ENCODE results near the gene RSRC1. TPM values are rescaled to one million over a fixed set of nuclear protein-coding genes. Genes with fewer than 3 reads are reported as not detected.

The RSRC1 gene
- total and polyA plus RNA-seq, 11 donors, result 9.5 to 24.9 (median 21.3) TPM

DNA sequence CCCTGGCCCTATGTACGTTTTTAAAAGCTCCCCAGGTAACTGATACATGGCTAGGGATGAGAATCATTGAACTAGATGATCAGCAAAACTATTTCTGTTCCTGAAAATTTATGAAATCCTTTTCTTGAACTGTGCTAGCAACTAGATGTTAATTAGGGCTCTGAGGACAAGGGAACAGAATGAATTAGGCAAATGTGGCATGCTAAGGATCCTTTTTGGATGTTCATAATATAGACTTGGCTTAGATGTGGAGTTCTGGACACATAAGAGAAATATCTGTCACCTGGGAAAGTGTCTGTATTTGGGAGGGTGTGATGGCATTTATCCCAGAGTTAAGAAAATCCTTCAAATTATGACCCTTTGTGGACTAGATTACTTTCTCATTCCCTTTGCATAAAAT lies 71.2 kb downstream of the RSRC1 start:
- intact Hi-C loops (cut with DNase I), result no loop called here
- Histone ChIP-seq H3K27me3 (no peaks in the 10 kb centered on the region), H3K4me3 (no peak overlapping the region)

DNA sequence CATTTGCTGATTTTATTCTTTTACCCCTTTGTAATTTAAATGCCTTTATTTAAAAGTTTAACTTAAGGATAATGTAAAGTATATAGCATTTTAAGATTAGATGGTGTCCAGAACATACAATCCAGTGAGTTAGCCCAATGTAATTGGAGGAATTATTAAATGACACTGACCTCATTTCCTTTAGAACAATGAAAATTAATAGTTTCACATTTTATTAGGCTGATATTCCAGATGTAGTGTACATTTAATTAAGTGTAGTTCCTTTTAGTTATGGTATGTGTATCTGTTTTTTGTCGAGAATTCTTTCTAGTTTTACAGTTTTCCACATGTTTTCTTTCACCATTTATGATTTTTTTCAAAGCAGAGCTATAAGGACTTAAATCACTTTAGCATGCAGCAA lies 75.8 kb downstream of the RSRC1 start:
- no peaks in the 10 kb centered on the region for H3K36me3 ChIP-seq
- H3K9me3 ChIP-seq, result peaks cover 0 to 8% (median 0%) of the 10 kb centered on the region in 12 donors
- no peak overlapping the region for H3K4me3 ChIP-seq
- H3K27me3 ChIP-seq, result no peaks in the 10 kb centered on the region
- no peak for TF ChIP-seq POLR2A (IDR thresholded peaks at IDR 0.05)
- TF ChIP-seq, protein P1, sequence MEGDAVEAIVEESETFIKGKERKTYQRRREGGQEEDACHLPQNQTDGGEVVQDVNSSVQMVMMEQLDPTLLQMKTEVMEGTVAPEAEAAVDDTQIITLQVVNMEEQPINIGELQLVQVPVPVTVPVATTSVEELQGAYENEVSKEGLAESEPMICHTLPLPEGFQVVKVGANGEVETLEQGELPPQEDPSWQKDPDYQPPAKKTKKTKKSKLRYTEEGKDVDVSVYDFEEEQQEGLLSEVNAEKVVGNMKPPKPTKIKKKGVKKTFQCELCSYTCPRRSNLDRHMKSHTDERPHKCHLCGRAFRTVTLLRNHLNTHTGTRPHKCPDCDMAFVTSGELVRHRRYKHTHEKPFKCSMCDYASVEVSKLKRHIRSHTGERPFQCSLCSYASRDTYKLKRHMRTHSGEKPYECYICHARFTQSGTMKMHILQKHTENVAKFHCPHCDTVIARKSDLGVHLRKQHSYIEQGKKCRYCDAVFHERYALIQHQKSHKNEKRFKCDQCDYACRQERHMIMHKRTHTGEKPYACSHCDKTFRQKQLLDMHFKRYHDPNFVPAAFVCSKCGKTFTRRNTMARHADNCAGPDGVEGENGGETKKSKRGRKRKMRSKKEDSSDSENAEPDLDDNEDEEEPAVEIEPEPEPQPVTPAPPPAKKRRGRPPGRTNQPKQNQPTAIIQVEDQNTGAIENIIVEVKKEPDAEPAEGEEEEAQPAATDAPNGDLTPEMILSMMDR (IDR thresholded peaks at IDR 0.05), result no peak
- no peaks in the 10 kb centered on the region for H3K4me1 ChIP-seq
- WGBS, 4 donors, result 64 to 77% (median 73%) methylated on average over 1 of the region's 1 CpG
- ATAC-seq (no peak), DNase-seq (no peak)
- H3K27ac ChIP-seq, result no peak overlapping the region
- intact Hi-C loops (cut with DNase I), result no loop called here

More for the DNA sequence above, 71.2 kb downstream of the RSRC1 start:
- Histone ChIP-seq H3K36me3 (no peaks in the 10 kb centered on the region), H3K27ac (no peak overlapping the region), H3K9me3 (peaks cover 0 to 6% (median 0%) of the 10 kb centered on the region in 12 donors), H3K4me1 (no peaks in the 10 kb centered on the region)
- DNase-seq, result no peak
- no peak for TF ChIP-seq POLR2A (IDR thresholded peaks at IDR 0.05)
- TF ChIP-seq, protein P1 (IDR thresholded peaks at IDR 0.05), result no peak
- 86 to 100% (median 93%) methylated on average over 1 of the region's 1 CpG for WGBS, 4 donors
- no peak for ATAC-seq

DNA sequence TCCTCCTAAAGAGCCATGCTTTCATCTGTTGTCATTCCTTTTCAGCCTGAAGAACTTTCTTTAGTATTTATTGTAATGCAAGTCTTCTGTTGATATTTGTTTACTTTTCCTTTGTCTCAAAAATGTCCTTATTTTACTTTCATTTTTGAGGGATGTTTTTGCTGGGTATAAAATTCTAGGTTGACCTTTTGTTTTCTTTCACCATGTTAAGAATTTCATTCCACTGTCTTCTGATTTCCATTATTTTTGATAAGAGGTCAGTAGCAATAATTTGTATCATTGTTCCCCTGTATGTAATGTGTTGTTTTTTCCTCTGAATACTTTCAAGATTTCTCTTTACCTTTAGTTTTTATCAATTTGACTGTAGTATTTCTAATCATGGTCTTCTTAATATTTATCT lies 91.1 kb downstream of the RSRC1 start:
- TF ChIP-seq, protein P1 (IDR thresholded peaks at IDR 0.05), result no peak
- TF ChIP-seq POLR2A (IDR thresholded peaks at IDR 0.05), result no peak
- Histone ChIP-seq H3K4me1 (no peaks in the 10 kb centered on the region), H3K36me3 (peaks cover 0 to 9% (median 0%) of the 10 kb centered on the region in 9 donors), H3K9me3 (peaks cover 0 to 48% (median 22%) of the 10 kb centered on the region in 12 donors), H3K27ac (no peak overlapping the region), H3K4me3 (no peak overlapping the region), H3K27me3 (no peaks in the 10 kb centered on the region)
- no peak for DNase-seq
- intact Hi-C loops (cut with DNase I), result no loop called here
- no peak for ATAC-seq

DNA sequence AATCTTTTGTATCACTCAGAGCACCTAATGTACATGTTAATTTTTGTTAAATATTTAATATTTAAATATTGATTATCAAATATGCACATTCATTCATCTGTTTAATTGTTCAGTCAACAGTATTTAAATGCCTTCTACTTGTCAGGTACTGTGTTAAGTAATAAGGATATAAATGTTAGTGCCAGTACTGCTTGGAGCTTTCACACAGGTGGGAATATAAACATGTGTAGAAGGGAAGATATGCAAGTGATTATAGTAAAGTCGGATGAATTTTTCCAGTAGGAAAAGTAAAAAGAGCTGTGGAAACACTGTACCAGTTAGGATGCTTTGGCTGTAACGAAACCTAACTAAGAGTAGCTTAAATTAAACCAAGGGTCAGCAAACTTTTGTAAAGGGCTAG lies 95.4 kb downstream of the RSRC1 start:
- no peak overlapping the region for H3K27ac ChIP-seq
- DNase-seq (no peak), ATAC-seq (no peak)
- peaks cover 0 to 19% (median 9%) of the 10 kb centered on the region in 12 donors for H3K9me3 ChIP-seq
- H3K36me3 ChIP-seq, result peaks cover 0 to 9% (median 0%) of the 10 kb centered on the region in 9 donors
- intact Hi-C loops (cut with DNase I), result no loop called here
- no peaks in the 10 kb centered on the region for H3K4me1 ChIP-seq
- TF ChIP-seq POLR2A (IDR thresholded peaks at IDR 0.05), result no peak
- TF ChIP-seq, protein P1 (IDR thresholded peaks at IDR 0.05), result no peak
- H3K27me3 ChIP-seq, result no peaks in the 10 kb centered on the region
- 48 to 76% (median 49%) methylated on average over 2 of the region's 2 CpGs for WGBS, 4 donors
- no peak overlapping the region for H3K4me3 ChIP-seq
